ENCODE measurements around the gene ARHGEF10L.

The ARHGEF10L gene

GRCh38 chr1:17653728-17654351, 114.3 kb downstream of the ARHGEF10L start:
- no peaks in the 10 kb centered on the region for H3K27me3 ChIP-seq (ENCODE audit: low read length)
- no peaks in the 10 kb centered on the region for H4K20me1 ChIP-seq (ENCODE audit: low read depth, low read length)
- H3K79me2 ChIP-seq (ENCODE audit: insufficient read depth, low read length), result no peaks in the 10 kb centered on the region
- no peaks in the 10 kb centered on the region for H3K9me2 ChIP-seq (replicated peaks; ENCODE audit: insufficient read depth, low read length)
- TF ChIP-seq CTCF (IDR thresholded peaks at IDR 0.05; ENCODE audit: insufficient read depth, low read length, poor library complexity, severe bottlenecking) (peak; percentile 54), EZH2phosphoT487 (conservative IDR thresholded peaks at IDR 0.05; ENCODE audit: low read length) (no peak)
- H3K27ac ChIP-seq (ENCODE audit: low read depth, low read length), result no peak overlapping the region
- no peak overlapping the region for H3K9ac ChIP-seq (ENCODE audit: low read length)
- no peak overlapping the region for H3K4me2 ChIP-seq (ENCODE audit: low read depth, low read length, poor library complexity, severe bottlenecking)
- no peaks in the 10 kb centered on the region for H3K9me3 ChIP-seq (ENCODE audit: insufficient read depth, low read length)
- no peaks in the 10 kb centered on the region for H3K36me3 ChIP-seq (ENCODE audit: low read length)
- no peak overlapping the region for H3K4me3 ChIP-seq (ENCODE audit: insufficient read depth, low read length, poor library complexity, severe bottlenecking)
- no peak overlapping the region for H2AFZ ChIP-seq (ENCODE audit: low read depth, low read length, severe bottlenecking)
- no peaks in the 10 kb centered on the region for H3F3A ChIP-seq (ENCODE audit: insufficient read depth)

GRCh38 chr1:17654519-17654918, 115.0 kb downstream of the ARHGEF10L start:
- Histone ChIP-seq H3K9ac (ENCODE audit: low read length) (no peak overlapping the region), H3K9me2 (replicated peaks; ENCODE audit: insufficient read depth, low read length) (no peaks in the 10 kb centered on the region), H3F3A (ENCODE audit: insufficient read depth) (no peaks in the 10 kb centered on the region), H4K20me1 (ENCODE audit: low read depth, low read length) (no peaks in the 10 kb centered on the region), H3K27ac (ENCODE audit: low read depth, low read length) (no peak overlapping the region), H3K9me3 (ENCODE audit: insufficient read depth, low read length) (no peaks in the 10 kb centered on the region), H3K79me2 (ENCODE audit: insufficient read depth, low read length) (no peaks in the 10 kb centered on the region), H3K27me3 (ENCODE audit: low read length) (no peaks in the 10 kb centered on the region), H3K4me3 (ENCODE audit: insufficient read depth, low read length, poor library complexity, severe bottlenecking) (no peak overlapping the region), H3K36me3 (ENCODE audit: low read length) (no peaks in the 10 kb centered on the region), H2AFZ (ENCODE audit: low read depth, low read length, severe bottlenecking) (no peak overlapping the region), H3K4me2 (ENCODE audit: low read depth, low read length, poor library complexity, severe bottlenecking) (no peak overlapping the region)
- no peak for TF ChIP-seq EZH2phosphoT487 (conservative IDR thresholded peaks at IDR 0.05; ENCODE audit: low read length)
- TF ChIP-seq CTCF (IDR thresholded peaks at IDR 0.05; ENCODE audit: insufficient read depth, low read length, poor library complexity, severe bottlenecking), result no peak

GRCh38 chr1:17655169-17655568, 115.7 kb downstream of the ARHGEF10L start:
- no peaks in the 10 kb centered on the region for H3K9me3 ChIP-seq (ENCODE audit: insufficient read depth, low read length)
- no peaks in the 10 kb centered on the region for H3F3A ChIP-seq (ENCODE audit: insufficient read depth)
- H3K36me3 ChIP-seq (ENCODE audit: low read length), result no peaks in the 10 kb centered on the region
- no peaks in the 10 kb centered on the region for H4K20me1 ChIP-seq (ENCODE audit: low read depth, low read length)
- no peak for TF ChIP-seq CTCF (IDR thresholded peaks at IDR 0.05; ENCODE audit: insufficient read depth, low read length, poor library complexity, severe bottlenecking)
- no peak for TF ChIP-seq EZH2phosphoT487 (conservative IDR thresholded peaks at IDR 0.05; ENCODE audit: low read length)
- H3K9me2 ChIP-seq (replicated peaks; ENCODE audit: insufficient read depth, low read length), result no peaks in the 10 kb centered on the region
- H3K79me2 ChIP-seq (ENCODE audit: insufficient read depth, low read length), result no peaks in the 10 kb centered on the region
- no peak overlapping the region for H3K9ac ChIP-seq (ENCODE audit: low read length)
- H3K4me3 ChIP-seq (ENCODE audit: insufficient read depth, low read length, poor library complexity, severe bottlenecking), result no peak overlapping the region
- H2AFZ ChIP-seq (ENCODE audit: low read depth, low read length, severe bottlenecking), result no peak overlapping the region
- H3K27ac ChIP-seq (ENCODE audit: low read depth, low read length), result no peak overlapping the region
- no peak overlapping the region for H3K4me2 ChIP-seq (ENCODE audit: low read depth, low read length, poor library complexity, severe bottlenecking)
- no peaks in the 10 kb centered on the region for H3K27me3 ChIP-seq (ENCODE audit: low read length)
